Spleen (tissue), 11 donors: ENCODE data around the gene UVSSA. TPM values are rescaled to one million over a fixed set of nuclear protein-coding genes. Genes with fewer than 3 reads are reported as not detected.
A peak's percentile ranks its signal among the peaks of the same experiment; 100 is the strongest.

ENCODE experiments used
- DNase-seq: peaks from one replicate; pipeline ENCODE4 v3.0.0-alpha.2; 2020
- H3K27ac ChIP-seq, 8 donors: fragments of 200-600 bp; sonication (generic) in 7 of 8; 1 replicate in 4 of 8; 2 replicates in 4 of 8; pipeline versions ENCODE4 v1.5.0 to v1.8.0; 2016 to 2021; ENCODE audit warnings: inconsistent platforms in 4 of 8, mild to moderate bottlenecking in 4 of 8, moderate library complexity in 1 of 8
- H3K27me3 ChIP-seq, 7 donors: fragments of 200-600 bp; sonication (generic) in 6 of 7; replicated peaks in 1 of 7; 1 replicate in 4 of 7; 2 replicates in 3 of 7; pipeline versions ENCODE4 v1.5.0 to v1.8.0; 2016 to 2021; ENCODE audit warnings: inconsistent platforms in 3 of 7, mild to moderate bottlenecking in 1 of 7
- H3K36me3 ChIP-seq, 6 donors: fragments of 200-600 bp; sonication (generic) in 5 of 6; 1 replicate in 4 of 6; 2 replicates in 2 of 6; pipeline versions ENCODE4 v1.5.0 to v1.8.0; 2016 to 2021; ENCODE audit warnings: inconsistent platforms in 2 of 6
- H3K4me1 ChIP-seq, 6 donors: fragments of 200-600 bp; sonication (generic) in 5 of 6; 1 replicate in 3 of 6; 2 replicates in 3 of 6; pipeline versions ENCODE4 v1.5.0 to v1.8.0; 2016 to 2021; ENCODE audit warnings: inconsistent platforms in 3 of 6
- H3K4me3 ChIP-seq, 8 donors: fragments of 200-600 bp; sonication (generic) in 7 of 8; 1 replicate in 4 of 8; 2 replicates in 4 of 8; pipeline versions ENCODE4 v1.5.0 to v1.8.0; 2016 to 2021; ENCODE audit warnings: inconsistent platforms in 4 of 8, mild to moderate bottlenecking in 4 of 8, moderate library complexity in 2 of 8
- H3K9me3 ChIP-seq, 8 donors: fragments of 200-600 bp; sonication (generic) in 7 of 8; 1 replicate in 4 of 8; 2 replicates in 4 of 8; pipeline versions ENCODE4 v1.5.0 to v1.8.0; 2016 to 2021; ENCODE audit warnings: inconsistent platforms in 4 of 8
- POLR2A ChIP-seq, 3 donors: fragments of 450-650 bp; IDR thresholded peaks; one replicate each; pipeline ENCODE4 v1.5.1; 2017; ENCODE audit warnings: antibody characterized with exemption in 3 of 3, mild to moderate bottlenecking in 1 of 3
- POLR2AphosphoS5 ChIP-seq, 3 donors: sonication (generic); formaldehyde crosslinking; IDR thresholded peaks; one replicate each; pipeline ENCODE4 v1.5.1; 2017; ENCODE audit warnings: antibody characterized with exemption in 3 of 3
- WGBS, 5 donors: extraction: QIAGEN DNeasy Blood & Tissue Kit in 3 of 5; methylation state at CpG; one replicate each; pipeline versions ENCODE4 v1.1.5 to v1.1.7; 2013 to 2018; 5-methylcytosine and 5-hydroxymethylcytosine counted together
- intact Hi-C: fragments of 100-400 bp; cut with DNase I; formaldehyde crosslinking; loops from one replicate; pipeline ENCODE4 v1.15.0; 2023; ENCODE audit warnings: low total_unique reads
- polyA plus RNA-seq, 3 donors: library from polyadenylated mRNA; stranded (reverse); fragments of 200-250 nt; gene quantifications; one replicate each; pipeline ENCODE4 v1.2.1, GENCODE V29; 2013
- total RNA-seq, 7 donors: library from RNA; depleted of rRNA in 3 of 7; stranded (reverse); fragments of >200 nt in 3 of 7; fragmentation: NEBNext Ultra II Directional in 4 of 7; extraction: Animal tissue kit (Norgen Biotek cat#: 25700) in 4 of 7; gene quantifications; one replicate each; pipeline versions ENCODE4 v1.1.0 to v1.2.1, GENCODE V29; 2016 to 2021
- TF ChIP-seq, protein P1 (sequence below), 11 experiments: fragments of 200-600 bp in 7 of 11; fragments of 450-650 bp in 4 of 11; sonication (generic) in 4 of 11; IDR thresholded peaks in 8 of 11; conservative IDR thresholded peaks in 3 of 11; 1 replicate in 7 of 11; 2 replicates in 4 of 11; pipeline versions ENCODE4 v1.4.0 to v1.8.0; 2016 to 2021; ENCODE audit warnings: antibody characterized with exemption in 11 of 11, inconsistent platforms in 4 of 11, mild to moderate bottlenecking in 1 of 11
- donor health status: healthy with polysubstance abuse.
- donor health status: DM: no; HTN: no; CAD: no; lungs with moderate emphysema.
- donor health status: DM: no; HTN: no; CAD: no.
- donor health status: Bipolar disorder and iron deficiency.
- donor health status: healthy.
- donor health status: DM: no; HTN: no; CAD: no.
- donor health status: DM: yes; HTN: yes; CAD: no.

Gene UVSSA
- total and polyA plus RNA-seq, 10 donors: 3.0 to 54.0 (median 26.8) TPM

- WGBS, 5 donors: 0 to 1% (median 0%) methylated on average over 62 to 76 of the region's 76 CpGs
- DNase-seq: peak; percentile 90
- TF ChIP-seq, protein P1, sequence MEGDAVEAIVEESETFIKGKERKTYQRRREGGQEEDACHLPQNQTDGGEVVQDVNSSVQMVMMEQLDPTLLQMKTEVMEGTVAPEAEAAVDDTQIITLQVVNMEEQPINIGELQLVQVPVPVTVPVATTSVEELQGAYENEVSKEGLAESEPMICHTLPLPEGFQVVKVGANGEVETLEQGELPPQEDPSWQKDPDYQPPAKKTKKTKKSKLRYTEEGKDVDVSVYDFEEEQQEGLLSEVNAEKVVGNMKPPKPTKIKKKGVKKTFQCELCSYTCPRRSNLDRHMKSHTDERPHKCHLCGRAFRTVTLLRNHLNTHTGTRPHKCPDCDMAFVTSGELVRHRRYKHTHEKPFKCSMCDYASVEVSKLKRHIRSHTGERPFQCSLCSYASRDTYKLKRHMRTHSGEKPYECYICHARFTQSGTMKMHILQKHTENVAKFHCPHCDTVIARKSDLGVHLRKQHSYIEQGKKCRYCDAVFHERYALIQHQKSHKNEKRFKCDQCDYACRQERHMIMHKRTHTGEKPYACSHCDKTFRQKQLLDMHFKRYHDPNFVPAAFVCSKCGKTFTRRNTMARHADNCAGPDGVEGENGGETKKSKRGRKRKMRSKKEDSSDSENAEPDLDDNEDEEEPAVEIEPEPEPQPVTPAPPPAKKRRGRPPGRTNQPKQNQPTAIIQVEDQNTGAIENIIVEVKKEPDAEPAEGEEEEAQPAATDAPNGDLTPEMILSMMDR (IDR thresholded peaks at IDR 0.05 in 8 of 11, conservative IDR thresholded peaks at IDR 0.05 in 3 of 11): peak in 2 of 11 experiments; percentile 33 to 43
- no peak for TF ChIP-seq POLR2AphosphoS5 (IDR thresholded peaks at IDR 0.05)
- H3K27me3 ChIP-seq: no peaks in the 10 kb centered on the region
- no peaks in the 10 kb centered on the region for H3K9me3 ChIP-seq
- peak overlapping the region; percentile 96 to 100 (median 98) for H3K27ac ChIP-seq
- intact Hi-C loops: loop anchor here (2.0 to 10.0 kb wide), 2 partner anchors 51 to 97 kb away; partner anchors contain the start of gene CTBP1
- peaks cover 14 to 58% (median 29%) of the 10 kb centered on the region in 6 donors for H3K4me1 ChIP-seq
- H3K36me3 ChIP-seq: peaks cover 0 to 27% (median 9%) of the 10 kb centered on the region in 6 donors
- peak overlapping the region; percentile 87 to 98 (median 92) for H3K4me3 ChIP-seq
Observed at GRCh38 chr4:1345903-1346780, 866 bp upstream of the UVSSA start.

- TF ChIP-seq POLR2AphosphoS5 (IDR thresholded peaks at IDR 0.05) (peak in 2 of 3 donors; percentile 59 to 78), POLR2A (IDR thresholded peaks at IDR 0.05) (peak in 1 of 3 donors; percentile 9)
- TF ChIP-seq, protein P1 (IDR thresholded peaks at IDR 0.05 in 8 of 11, conservative IDR thresholded peaks at IDR 0.05 in 3 of 11): no peak
- peak overlapping the region; percentile 97 to 100 (median 98) for H3K27ac ChIP-seq
- H3K4me3 ChIP-seq: peak overlapping the region; percentile 58 to 98 (median 92)
- 0 to 1% (median 1%) methylated on average over 33 to 43 of the region's 43 CpGs for WGBS, 5 donors
- peaks cover 20 to 71% (median 37%) of the 10 kb centered on the region in 6 donors for H3K4me1 ChIP-seq
- peaks cover 0 to 29% (median 7%) of the 10 kb centered on the region in 6 donors for H3K36me3 ChIP-seq
- DNase-seq: peak; percentile 95
- no peaks in the 10 kb centered on the region for H3K9me3 ChIP-seq
- intact Hi-C loops: loop anchor here (2.0 to 10.0 kb wide), 2 partner anchors 53 to 99 kb away; partner anchors contain the start of gene CTBP1
- no peaks in the 10 kb centered on the region for H3K27me3 ChIP-seq
Observed at GRCh38 chr4:1347410-1347864, 429 bp downstream of the UVSSA start.

DNA sequence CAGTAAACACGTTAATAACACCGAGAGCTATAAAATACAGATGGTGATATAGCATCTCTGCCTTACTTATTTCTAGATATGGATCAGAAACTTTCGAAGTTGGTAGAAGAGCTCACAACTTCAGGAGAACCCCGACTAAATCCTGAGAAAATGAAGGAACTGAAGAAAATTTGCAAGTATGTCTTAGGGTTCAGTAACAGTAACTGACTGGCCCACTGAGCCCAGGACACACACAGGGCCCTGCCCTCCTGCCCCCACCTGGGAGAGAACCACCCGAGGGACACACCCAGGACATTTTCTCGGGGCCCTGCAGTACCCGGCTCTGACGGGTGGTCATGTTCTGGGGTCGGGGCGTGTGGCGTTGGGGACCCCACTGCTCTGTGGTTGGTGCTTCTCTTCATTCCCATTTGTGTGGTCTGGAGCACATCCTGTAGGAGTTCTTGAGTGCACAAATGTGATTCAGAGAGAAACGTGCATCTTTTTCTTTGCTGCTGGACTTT is 1.1 kb downstream of the UVSSA start:
- H3K36me3 ChIP-seq: peaks cover 0 to 35% (median 14%) of the 10 kb centered on the region in 6 donors
- peak overlapping the region; percentile 97 to 100 (median 98) for H3K27ac ChIP-seq
- 64 to 83% (median 73%) methylated on average over 8 to 12 of the region's 12 CpGs for WGBS, 5 donors
- TF ChIP-seq POLR2A (IDR thresholded peaks at IDR 0.05) (no peak), POLR2AphosphoS5 (IDR thresholded peaks at IDR 0.05) (no peak)
- TF ChIP-seq, protein P1 (IDR thresholded peaks at IDR 0.05 in 8 of 11, conservative IDR thresholded peaks at IDR 0.05 in 3 of 11): no peak
- H3K4me3 ChIP-seq: peak overlapping the region; percentile 58 to 98 (median 92)
- no peaks in the 10 kb centered on the region for H3K9me3 ChIP-seq
- DNase-seq: peak; percentile 87
- intact Hi-C loops: loop anchor here (10.0 kb wide), 1 partner anchor 53 kb away; no protein-coding TSS in a partner anchor
- peaks cover 20 to 72% (median 37%) of the 10 kb centered on the region in 6 donors for H3K4me1 ChIP-seq
- H3K27me3 ChIP-seq: no peaks in the 10 kb centered on the region
